Measurements from ENCODE around the gene TAGLN.

DNA sequence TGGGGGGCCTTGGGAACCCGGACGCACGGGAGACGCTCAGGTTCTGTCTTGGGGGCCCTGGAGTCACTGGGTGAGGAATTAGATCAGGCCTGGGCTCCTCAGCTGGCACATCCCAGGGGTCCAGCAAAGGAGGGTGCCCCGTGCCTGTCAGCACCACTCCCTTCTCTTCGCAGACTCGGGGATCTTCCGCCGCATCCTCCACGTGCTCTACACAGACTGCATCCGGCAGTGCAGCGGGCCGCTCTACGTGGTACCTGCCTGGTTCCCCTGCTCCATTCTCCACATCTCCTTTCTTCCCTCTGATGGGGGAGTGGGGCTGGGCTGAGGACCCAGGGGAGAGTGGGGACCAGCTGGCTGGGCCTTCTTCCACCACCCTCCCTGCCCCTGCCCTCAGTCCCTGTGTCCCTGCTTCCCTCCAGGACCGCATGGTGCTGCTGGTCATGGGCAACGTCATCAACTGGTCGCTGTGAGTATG, 6.7 kb upstream of the TAGLN start:
- TF ChIP-seq NFIC (IDR thresholded peaks at IDR 0.05; ENCODE audit: borderline replicate concordance), result no peak
- TF ChIP-seq, protein P1, sequence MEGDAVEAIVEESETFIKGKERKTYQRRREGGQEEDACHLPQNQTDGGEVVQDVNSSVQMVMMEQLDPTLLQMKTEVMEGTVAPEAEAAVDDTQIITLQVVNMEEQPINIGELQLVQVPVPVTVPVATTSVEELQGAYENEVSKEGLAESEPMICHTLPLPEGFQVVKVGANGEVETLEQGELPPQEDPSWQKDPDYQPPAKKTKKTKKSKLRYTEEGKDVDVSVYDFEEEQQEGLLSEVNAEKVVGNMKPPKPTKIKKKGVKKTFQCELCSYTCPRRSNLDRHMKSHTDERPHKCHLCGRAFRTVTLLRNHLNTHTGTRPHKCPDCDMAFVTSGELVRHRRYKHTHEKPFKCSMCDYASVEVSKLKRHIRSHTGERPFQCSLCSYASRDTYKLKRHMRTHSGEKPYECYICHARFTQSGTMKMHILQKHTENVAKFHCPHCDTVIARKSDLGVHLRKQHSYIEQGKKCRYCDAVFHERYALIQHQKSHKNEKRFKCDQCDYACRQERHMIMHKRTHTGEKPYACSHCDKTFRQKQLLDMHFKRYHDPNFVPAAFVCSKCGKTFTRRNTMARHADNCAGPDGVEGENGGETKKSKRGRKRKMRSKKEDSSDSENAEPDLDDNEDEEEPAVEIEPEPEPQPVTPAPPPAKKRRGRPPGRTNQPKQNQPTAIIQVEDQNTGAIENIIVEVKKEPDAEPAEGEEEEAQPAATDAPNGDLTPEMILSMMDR (IDR thresholded peaks at IDR 0.05), result no peak
- TF ChIP-seq, protein P2, sequence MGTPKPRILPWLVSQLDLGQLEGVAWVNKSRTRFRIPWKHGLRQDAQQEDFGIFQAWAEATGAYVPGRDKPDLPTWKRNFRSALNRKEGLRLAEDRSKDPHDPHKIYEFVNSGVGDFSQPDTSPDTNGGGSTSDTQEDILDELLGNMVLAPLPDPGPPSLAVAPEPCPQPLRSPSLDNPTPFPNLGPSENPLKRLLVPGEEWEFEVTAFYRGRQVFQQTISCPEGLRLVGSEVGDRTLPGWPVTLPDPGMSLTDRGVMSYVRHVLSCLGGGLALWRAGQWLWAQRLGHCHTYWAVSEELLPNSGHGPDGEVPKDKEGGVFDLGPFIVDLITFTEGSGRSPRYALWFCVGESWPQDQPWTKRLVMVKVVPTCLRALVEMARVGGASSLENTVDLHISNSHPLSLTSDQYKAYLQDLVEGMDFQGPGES (IDR thresholded peaks at IDR 0.05; ENCODE audit: low read depth, low read length), result no peak
- TF ChIP-seq ELF1 (IDR thresholded peaks at IDR 0.05), result no peak
- TF ChIP-seq EZH2phosphoT487 (IDR thresholded peaks at IDR 0.05; ENCODE audit: borderline replicate concordance, low read depth), result no peak
- no peak for TF ChIP-seq EP300 (IDR thresholded peaks at IDR 0.05; ENCODE audit: borderline replicate concordance in 1 of 2, low read depth in 1 of 2, low read length in 1 of 2)
- no peak for TF ChIP-seq POLR2AphosphoS5 (IDR thresholded peaks at IDR 0.05; ENCODE audit: low read depth, low read length)
- no peak for TF ChIP-seq GABPA (IDR thresholded peaks at IDR 0.05; ENCODE audit: low read depth)
- no peak for TF ChIP-seq NRF1 (IDR thresholded peaks at IDR 0.05; ENCODE audit: low read depth, low read length)
